Measurements from ENCODE around the gene ADAMTS16. TPM values are rescaled to one million over a fixed set of nuclear protein-coding genes. Genes with fewer than 3 reads are reported as not detected.

Gene ADAMTS16
- total RNA-seq, 3 donors from 2014 or later (not counting 1 experiment from before 2014, with no cell fraction given) = not detected

DNA sequence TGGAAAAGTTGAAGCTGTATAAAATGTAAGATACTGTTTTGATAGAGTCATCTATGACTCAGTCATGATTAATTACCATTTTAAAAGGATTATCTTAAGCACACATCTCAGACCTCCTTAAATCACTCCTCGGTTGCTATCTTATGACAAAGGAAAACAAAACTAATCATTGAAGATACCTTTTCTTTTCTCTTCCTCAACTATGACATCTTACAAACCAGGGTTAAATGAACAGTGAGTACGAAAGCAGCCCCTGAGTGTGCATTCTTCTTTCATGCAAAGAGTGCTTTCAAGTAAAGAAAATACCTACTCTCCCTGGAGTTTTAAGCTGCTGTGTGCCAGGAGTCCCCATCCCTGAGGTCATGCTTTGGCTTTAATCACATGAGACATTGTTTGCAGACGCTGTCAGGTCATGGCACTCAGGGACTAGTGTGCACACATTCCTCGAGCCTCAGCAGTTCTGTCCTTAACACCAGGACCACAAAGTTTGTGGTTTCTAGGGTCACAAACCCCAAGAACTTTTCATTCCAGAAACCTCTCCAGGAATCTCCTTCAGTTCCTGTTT lies 195.7 kb downstream of the ADAMTS16 start:
- 59% methylated on average over 4 of the region's 4 CpGs for WGBS (ENCODE audit: insufficient coverage)
- H3K27me3 Mint-ChIP-seq (ENCODE audit: low read depth in 2 of 2) = no peaks in the 10 kb centered on the region
- H3K4me3 Mint-ChIP-seq = no peak overlapping the region
- H3K4me1 ChIP-seq (ENCODE audit: control insufficient read depth, insufficient read depth, low read length) = no peaks in the 10 kb centered on the region
- no peak overlapping the region for H3K4me3 ChIP-seq (ENCODE audit: low read length)
- ATAC-seq (no peak), DNase-seq (no peak)
- peaks cover 8 to 9% of the 10 kb centered on the region in 2 donors for H3K9me3 Mint-ChIP-seq
- H3K36me3 Mint-ChIP-seq = no peaks in the 10 kb centered on the region
- H3K9me3 ChIP-seq (ENCODE audit: control insufficient read depth, insufficient read depth, low read length) = peaks cover 3% of the 10 kb centered on the region
- no peak overlapping the region for H3K27ac Mint-ChIP-seq
- no peak overlapping the region for H3K27ac ChIP-seq (ENCODE audit: low read length)
- intact Hi-C loops (cut with micrococcal nuclease) = no loop called here
- no peaks in the 10 kb centered on the region for H3K36me3 ChIP-seq (ENCODE audit: control insufficient read depth, insufficient read depth, low read length)
- TF ChIP-seq, protein P1, sequence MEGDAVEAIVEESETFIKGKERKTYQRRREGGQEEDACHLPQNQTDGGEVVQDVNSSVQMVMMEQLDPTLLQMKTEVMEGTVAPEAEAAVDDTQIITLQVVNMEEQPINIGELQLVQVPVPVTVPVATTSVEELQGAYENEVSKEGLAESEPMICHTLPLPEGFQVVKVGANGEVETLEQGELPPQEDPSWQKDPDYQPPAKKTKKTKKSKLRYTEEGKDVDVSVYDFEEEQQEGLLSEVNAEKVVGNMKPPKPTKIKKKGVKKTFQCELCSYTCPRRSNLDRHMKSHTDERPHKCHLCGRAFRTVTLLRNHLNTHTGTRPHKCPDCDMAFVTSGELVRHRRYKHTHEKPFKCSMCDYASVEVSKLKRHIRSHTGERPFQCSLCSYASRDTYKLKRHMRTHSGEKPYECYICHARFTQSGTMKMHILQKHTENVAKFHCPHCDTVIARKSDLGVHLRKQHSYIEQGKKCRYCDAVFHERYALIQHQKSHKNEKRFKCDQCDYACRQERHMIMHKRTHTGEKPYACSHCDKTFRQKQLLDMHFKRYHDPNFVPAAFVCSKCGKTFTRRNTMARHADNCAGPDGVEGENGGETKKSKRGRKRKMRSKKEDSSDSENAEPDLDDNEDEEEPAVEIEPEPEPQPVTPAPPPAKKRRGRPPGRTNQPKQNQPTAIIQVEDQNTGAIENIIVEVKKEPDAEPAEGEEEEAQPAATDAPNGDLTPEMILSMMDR (IDR thresholded peaks at IDR 0.05) = no peak
- H3K27me3 ChIP-seq (ENCODE audit: control insufficient read depth, insufficient read depth, low read length) = no peaks in the 10 kb centered on the region
- no peaks in the 10 kb centered on the region for H3K4me1 Mint-ChIP-seq

DNA sequence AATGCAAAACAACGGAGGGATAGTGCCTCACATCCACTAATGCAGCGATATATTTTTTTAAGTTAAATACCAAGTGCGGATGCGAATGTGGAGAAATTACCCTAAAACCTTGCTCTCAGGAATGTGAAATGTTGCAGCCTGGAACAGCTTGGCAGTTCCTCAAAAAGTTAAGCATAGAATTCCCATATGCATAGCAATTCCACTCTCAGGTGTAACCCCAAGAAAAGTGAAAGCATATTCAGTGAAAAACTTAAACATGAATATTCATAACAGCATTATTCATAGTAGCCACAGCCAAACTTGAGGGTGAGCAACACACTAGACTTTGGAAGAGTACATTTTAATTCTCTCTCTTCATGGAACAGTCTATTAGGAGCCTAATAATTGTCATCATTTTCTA lies 199.1 kb downstream of the ADAMTS16 start:
- Mint-ChIP-seq H3K27me3 (ENCODE audit: low read depth in 2 of 2) (no peaks in the 10 kb centered on the region), H3K27ac (no peak overlapping the region), H3K36me3 (no peaks in the 10 kb centered on the region), H3K4me3 (no peak overlapping the region), H3K9me3 (peaks cover 5 to 12% of the 10 kb centered on the region in 2 donors), H3K4me1 (no peaks in the 10 kb centered on the region)
- H3K4me1 ChIP-seq (ENCODE audit: control insufficient read depth, insufficient read depth, low read length) = no peaks in the 10 kb centered on the region
- DNase-seq (no peak), ATAC-seq (no peak)
- WGBS (ENCODE audit: insufficient coverage) = 95% methylated on average over 4 of the region's 4 CpGs
- intact Hi-C loops (cut with micrococcal nuclease) = no loop called here
- TF ChIP-seq, protein P1 (IDR thresholded peaks at IDR 0.05) = no peak
- H3K4me3 ChIP-seq (ENCODE audit: low read length) = no peak overlapping the region
- H3K36me3 ChIP-seq (ENCODE audit: control insufficient read depth, insufficient read depth, low read length) = no peaks in the 10 kb centered on the region
- no peaks in the 10 kb centered on the region for H3K27me3 ChIP-seq (ENCODE audit: control insufficient read depth, insufficient read depth, low read length)
- no peak overlapping the region for H3K27ac ChIP-seq (ENCODE audit: low read length)
- peaks cover 3% of the 10 kb centered on the region for H3K9me3 ChIP-seq (ENCODE audit: control insufficient read depth, insufficient read depth, low read length)

DNA sequence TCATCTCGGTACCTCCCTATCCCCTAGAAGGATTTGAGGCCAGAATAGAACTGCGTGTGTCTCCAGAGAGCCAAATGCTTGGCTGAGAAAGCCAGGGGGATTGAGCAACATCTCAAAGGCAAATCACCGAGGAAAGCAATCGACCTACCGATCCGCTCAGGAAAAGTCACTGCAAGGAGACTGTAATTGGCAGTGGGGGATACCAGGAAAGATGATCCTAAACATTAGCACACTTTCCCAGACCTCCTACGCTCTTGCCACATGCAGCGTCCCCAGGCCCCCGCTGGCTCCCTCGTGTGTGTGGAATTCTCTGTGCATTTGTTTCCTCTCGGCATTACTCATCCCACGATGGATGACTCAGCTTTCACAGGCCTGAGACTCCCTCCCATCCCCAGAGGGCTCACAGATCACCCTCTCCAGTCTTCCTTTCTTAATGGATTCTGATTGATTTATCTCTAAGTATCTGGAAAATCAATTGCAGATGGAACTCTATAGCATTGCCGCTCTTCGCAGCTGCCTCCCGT lies 200.1 kb downstream of the ADAMTS16 start:
- Mint-ChIP-seq H3K9me3 (peaks cover 5 to 6% of the 10 kb centered on the region in 2 donors), H3K27ac (no peak overlapping the region), H3K27me3 (ENCODE audit: low read depth in 2 of 2) (no peaks in the 10 kb centered on the region), H3K4me3 (no peak overlapping the region), H3K36me3 (no peaks in the 10 kb centered on the region), H3K4me1 (no peaks in the 10 kb centered on the region)
- 84% methylated on average over 15 of the region's 15 CpGs for WGBS (ENCODE audit: insufficient coverage)
- no peak overlapping the region for H3K4me3 ChIP-seq (ENCODE audit: low read length)
- H3K4me1 ChIP-seq (ENCODE audit: control insufficient read depth, insufficient read depth, low read length) = no peaks in the 10 kb centered on the region
- H3K36me3 ChIP-seq (ENCODE audit: control insufficient read depth, insufficient read depth, low read length) = no peaks in the 10 kb centered on the region
- DNase-seq = no peak
- intact Hi-C loops (cut with micrococcal nuclease) = no loop called here
- no peaks in the 10 kb centered on the region for H3K27me3 ChIP-seq (ENCODE audit: control insufficient read depth, insufficient read depth, low read length)
- peaks cover 3% of the 10 kb centered on the region for H3K9me3 ChIP-seq (ENCODE audit: control insufficient read depth, insufficient read depth, low read length)
- no peak for ATAC-seq
- H3K27ac ChIP-seq (ENCODE audit: low read length) = no peak overlapping the region
- TF ChIP-seq, protein P1 (IDR thresholded peaks at IDR 0.05) = no peak

All from natural killer cell (primary cell).